AG09309 (cell line): ENCODE results near the gene PTS.

Experiments
- DNase-seq: peaks from one replicate; pipeline ENCODE4 v3.0.0-alpha.2; 2010; ENCODE audit warnings: low read depth
- H3K4me3 ChIP-seq: 2 replicates; pipeline ENCODE4 v1.5.1; 2011; ENCODE audit warnings: mild to moderate bottlenecking, low read depth, low read length, moderate library complexity; ENCODE audit not compliant: control insufficient read depth
- CTCF ChIP-seq: IDR thresholded peaks from 2 replicates; pipeline ENCODE4 v1.5.1; 2011; ENCODE audit warnings: mild to moderate bottlenecking, low read depth, low read length, inconsistent platforms; ENCODE audit not compliant: insufficient read depth, control insufficient read depth; ENCODE audit errors: missing control alignments

The PTS gene

GRCh38 chr11:112249871-112250610, 23.8 kb downstream of the PTS start:
- TF ChIP-seq CTCF: no peak
- DNase-seq: no peak

GRCh38 chr11:112253605-112254242, 27.5 kb downstream of the PTS start:
- TF ChIP-seq CTCF: no peak
- no peak for DNase-seq

More at GRCh38 chr11:112249871-112250610, 23.8 kb downstream of the PTS start:
- H3K4me3 ChIP-seq: no peak overlapping the region

GRCh38 chr11:112255067-112255720, 29.0 kb downstream of the PTS start:
- no peak overlapping the region for H3K4me3 ChIP-seq
- TF ChIP-seq CTCF: no peak
- DNase-seq: peak; percentile 53

More at GRCh38 chr11:112253605-112254242, 27.5 kb downstream of the PTS start:
- no peak overlapping the region for H3K4me3 ChIP-seq

- TF ChIP-seq CTCF: no peak
- no peak for DNase-seq
Observed at GRCh38 chr11:112260490-112260889, 34.3 kb downstream of the PTS start, which contains the start of gene PLET1. TSS of gene PLET1 (minus strand) at chr11:112260860. CDS start at chr11:112260589, 271 bp downstream.

GRCh38 chr11:112265659-112266409, 39.6 kb downstream of the PTS start:
- no peak for TF ChIP-seq CTCF
- H3K4me3 ChIP-seq: no peak overlapping the region
- no peak for DNase-seq

More at GRCh38 chr11:112260490-112260889, 34.3 kb downstream of the PTS start, which contains the start of gene PLET1:
- no peak within 1 kb of the TSS for H3K4me3 ChIP-seq

- TF ChIP-seq CTCF: no peak
- no peak overlapping the region for H3K4me3 ChIP-seq
- DNase-seq: no peak
Observed at GRCh38 chr11:112266410-112266778, 40.2 kb downstream of the PTS start.
